ENCODE results near the gene NABP1.

GRCh38 chr2:191678437-191679100 is 633 bp downstream of the NABP1 start:
- TF ChIP-seq CTCF (conservative IDR thresholded peaks at IDR 0.05; ENCODE audit: low read length), result no peak
- TF ChIP-seq EZH2phosphoT487 (IDR thresholded peaks at IDR 0.05; ENCODE audit: borderline replicate concordance), result no peak

Data from Loucy (cell line).